Gastroesophageal sphincter (tissue), 3 donors: ENCODE results near the gene SCN4A.
"Not testable (repeated sequence)": the region's sequence is repeated elsewhere in the genome, so short reads cannot be mapped to it uniquely, and the experiment has no call there.

Source experiments
- CTCF ChIP-seq, 4 experiments: fragments of 200-600 bp in 2 of 4; fragments of 450-650 bp in 2 of 4; sonication (generic) in 1 of 4; IDR thresholded peaks; one replicate each; pipeline ENCODE4 v1.5.1; 2017 to 2019; ENCODE audit warnings: antibody characterized with exemption in 4 of 4, mild to moderate bottlenecking in 2 of 4, moderate library complexity in 2 of 4
- POLR2AphosphoS5 ChIP-seq: sonication (generic); formaldehyde crosslinking; IDR thresholded peaks from one replicate; pipeline ENCODE4 v1.6.1; 2017; ENCODE audit warnings: antibody characterized with exemption

- TF ChIP-seq CTCF (IDR thresholded peaks at IDR 0.05); POLR2AphosphoS5: not testable (repeated sequence)
Observed at GRCh38 chr17:63896524-63897354, 76.0 kb downstream of the SCN4A start, which contains the start of gene CSH1.
